Measurements from ENCODE around the gene OLFML1. TPM values are rescaled to one million over a fixed set of nuclear protein-coding genes. Genes with fewer than 3 reads are reported as not detected.

OLFML1 gene
- total and polyA plus RNA-seq, 2 of the 13 experiments (the other 11 are each of a cell fraction or from before 2014, with no cell fraction given), result 0.89 to 0.90 TPM

DNA sequence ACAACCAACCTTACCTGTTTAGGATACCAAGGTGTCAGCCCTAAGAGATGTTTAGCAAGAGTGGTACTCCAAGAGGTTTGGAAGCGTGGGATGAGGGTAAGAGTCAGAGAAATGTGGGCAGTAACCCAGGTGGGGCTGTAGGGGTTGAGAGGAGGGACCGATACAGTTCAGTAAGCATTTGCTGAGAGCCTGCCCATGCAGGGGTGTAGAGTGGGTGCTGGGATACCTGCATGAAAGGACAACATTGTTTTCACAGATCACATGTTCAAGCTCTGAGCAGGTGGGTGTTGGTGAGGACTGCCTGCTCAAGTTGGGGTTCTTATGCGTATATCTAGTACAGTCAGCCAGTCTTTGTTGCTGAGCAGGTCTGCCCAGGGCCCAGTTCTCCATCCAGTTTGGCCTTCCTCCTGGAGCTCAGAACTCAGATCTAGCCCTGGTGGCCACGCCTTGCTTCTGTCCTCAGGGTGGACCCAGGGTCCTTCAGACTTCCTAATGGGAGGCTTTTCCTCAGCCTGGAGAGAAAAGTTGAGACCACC, 43.3 kb downstream of the OLFML1 start:
- peaks cover 37% of the 10 kb centered on the region for H3K4me1 ChIP-seq (ENCODE audit: insufficient read depth, low read length)
- no TSS peak for BruUV-seq (replicated peaks)
- H2AFZ ChIP-seq (ENCODE audit: low read length), result no peak overlapping the region
- FAIRE-seq (no peak), DNase-seq (ENCODE audit: low spot score) (no peak), ATAC-seq (no peak)
- no peak overlapping the region for H3K4me3 ChIP-seq (replicated peaks in 1 of 3; ENCODE audit: insufficient read depth in 1 of 3, low read depth in 2 of 3, low read length in 3 of 3)
- H3K79me2 ChIP-seq (ENCODE audit: insufficient read depth, low read length), result peaks cover 2% of the 10 kb centered on the region
- no peak overlapping the region for H3K4me2 ChIP-seq (ENCODE audit: low read depth, low read length)
- intact Hi-C loops (cut with micrococcal nuclease; ENCODE audit: unreplicated experiment), result no loop called here
- H4K20me1 ChIP-seq (ENCODE audit: insufficient read depth, low read length), result no peaks in the 10 kb centered on the region
- H3K27me3 ChIP-seq (ENCODE audit: control insufficient read depth in 1 of 2, insufficient read depth in 2 of 2, low read length in 2 of 2), result no peaks in the 10 kb centered on the region
- in situ Hi-C loops (cut with HindIII; ENCODE audit: extremely low pct_ligation_motif_present, low pct_unique_long_range_greater_than_20kb), result no loop called here
- no peaks in the 10 kb centered on the region; a peak in 1 of 5 replicates for H3K36me3 ChIP-seq (replicated peaks in 1 of 2; ENCODE audit: control insufficient read depth in 1 of 2, insufficient read depth in 2 of 2, low read length in 2 of 2)
- POLR2A ChIA-PET, result no interaction called here
- 91% methylated on average over 4 of the region's 4 CpGs for WGBS (ENCODE audit: low lambda C conversion rate)
- no peak overlapping the region for H3K27ac ChIP-seq (ENCODE audit: extremely low read length, insufficient read depth, low read length)
- H3K9me3 ChIP-seq (ENCODE audit: low read length), result no peaks in the 10 kb centered on the region
- H3K9ac ChIP-seq (ENCODE audit: insufficient read depth, low read depth, low read length), result no peak overlapping the region
- CTCF ChIA-PET (ENCODE audit: low intra/inter-chr PET ratio, low total read pairs), result no interaction called here
- TF ChIP-seq ZNF660 (CRISPR knock-in tag; IDR thresholded peaks at IDR 0.05; ENCODE audit: borderline replicate concordance, low read depth), result no peak

DNA sequence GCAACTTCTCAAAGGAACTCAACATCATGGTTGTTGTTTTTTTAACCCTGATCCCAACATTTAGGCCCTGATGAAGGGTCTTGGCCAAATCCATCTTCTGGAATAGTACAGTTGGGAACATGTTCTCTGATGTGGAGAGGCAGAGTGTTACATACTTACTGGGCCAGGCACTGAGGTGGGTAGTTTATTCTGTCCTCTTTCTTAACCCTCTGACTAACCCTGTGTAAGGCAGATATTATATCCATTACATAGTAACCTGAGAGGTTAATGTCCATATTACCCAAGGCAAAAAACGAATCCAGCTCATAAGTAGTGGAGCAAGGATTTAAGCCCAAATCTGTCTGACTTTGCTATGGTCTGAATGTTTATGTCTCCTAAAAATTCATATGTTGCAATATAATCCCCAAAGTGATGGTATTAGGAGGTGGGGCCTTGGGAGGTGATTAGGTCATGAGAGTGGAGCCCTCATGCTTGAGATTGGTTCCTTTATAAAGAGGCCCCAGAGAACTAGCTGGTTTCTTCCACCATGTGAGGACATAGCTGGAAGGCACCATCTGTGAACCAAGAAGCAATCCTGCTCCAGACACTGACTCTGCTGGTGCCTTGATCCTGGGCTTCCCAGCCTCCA, 44.8 kb downstream of the OLFML1 start:
- 63% methylated on average over 1 of the region's 1 CpG for WGBS (ENCODE audit: low lambda C conversion rate)
- H3K36me3 ChIP-seq (replicated peaks in 1 of 2; ENCODE audit: control insufficient read depth in 1 of 2, insufficient read depth in 2 of 2, low read length in 2 of 2), result no peaks in the 10 kb centered on the region; a peak in 1 of 5 replicates
- H3K9ac ChIP-seq (ENCODE audit: insufficient read depth, low read depth, low read length), result no peak overlapping the region
- no peak overlapping the region for H3K4me2 ChIP-seq (ENCODE audit: low read depth, low read length)
- no peaks in the 10 kb centered on the region for H3K9me3 ChIP-seq (ENCODE audit: low read length)
- no peak overlapping the region for H2AFZ ChIP-seq (ENCODE audit: low read length)
- ChIA-PET CTCF (ENCODE audit: low intra/inter-chr PET ratio, low total read pairs) (no interaction called here), POLR2A (no interaction called here)
- no TSS peak for BruUV-seq (replicated peaks)
- no peak for ATAC-seq
- H3K27me3 ChIP-seq (ENCODE audit: control insufficient read depth in 1 of 2, insufficient read depth in 2 of 2, low read length in 2 of 2), result no peaks in the 10 kb centered on the region
- in situ Hi-C loops (cut with HindIII; ENCODE audit: extremely low pct_ligation_motif_present, low pct_unique_long_range_greater_than_20kb), result no loop called here
- FAIRE-seq, result no peak
- peaks cover 21% of the 10 kb centered on the region for H3K4me1 ChIP-seq (ENCODE audit: insufficient read depth, low read length)
- intact Hi-C loops (cut with micrococcal nuclease; ENCODE audit: unreplicated experiment), result no loop called here
- H3K79me2 ChIP-seq (ENCODE audit: insufficient read depth, low read length), result no peaks in the 10 kb centered on the region
- no peaks in the 10 kb centered on the region for H4K20me1 ChIP-seq (ENCODE audit: insufficient read depth, low read length)
- no peak overlapping the region for H3K27ac ChIP-seq (ENCODE audit: extremely low read length, insufficient read depth, low read length)
- TF ChIP-seq ZNF839 (CRISPR knock-in tag; IDR thresholded peaks at IDR 0.05; ENCODE audit: borderline replicate concordance) (no peak), ARNT2 (CRISPR knock-in tag; IDR thresholded peaks at IDR 0.05; ENCODE audit: low read depth) (no peak), ZNF569 (CRISPR knock-in tag; IDR thresholded peaks at IDR 0.05; ENCODE audit: borderline replicate concordance) (no peak), KMT2A (CRISPR knock-in tag; IDR thresholded peaks at IDR 0.05) (no peak), ELF1 (CRISPR knock-in tag; IDR thresholded peaks at IDR 0.05) (no peak)
- TF ChIP-seq, protein P1, sequence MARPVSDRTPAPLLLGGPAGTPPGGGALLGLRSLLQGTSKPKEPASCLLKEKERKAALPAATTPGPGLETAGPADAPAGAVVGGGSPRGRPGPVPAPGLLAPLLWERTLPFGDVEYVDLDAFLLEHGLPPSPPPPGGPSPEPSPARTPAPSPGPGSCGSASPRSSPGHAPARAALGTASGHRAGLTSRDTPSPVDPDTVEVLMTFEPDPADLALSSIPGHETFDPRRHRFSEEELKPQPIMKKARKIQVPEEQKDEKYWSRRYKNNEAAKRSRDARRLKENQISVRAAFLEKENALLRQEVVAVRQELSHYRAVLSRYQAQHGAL (CRISPR knock-in tag; IDR thresholded peaks at IDR 0.05; ENCODE audit: not compliant biosample characterization), result no peak
- H3K4me3 ChIP-seq (replicated peaks in 1 of 3; ENCODE audit: insufficient read depth in 1 of 3, low read depth in 2 of 3, low read length in 3 of 3), result no peak overlapping the region
- DNase-seq (ENCODE audit: low spot score), result no peak

All from HepG2 (cell line).